Left ventricle myocardium inferior (tissue), 1 donor: ENCODE results near the gene EPHA5. TPM values are rescaled to one million over a fixed set of nuclear protein-coding genes. Genes with fewer than 3 reads are reported as not detected.

Experiments
- DNase-seq: peaks from one replicate; pipeline ENCODE4 v3.0.0-alpha.2; 2020
- H3K27ac ChIP-seq: fragments of 200-600 bp; replicated peaks from 2 replicates; pipeline ENCODE4 v1.8.0; 2021
- H3K27me3 ChIP-seq: fragments of 200-600 bp; 2 replicates; pipeline ENCODE4 v1.8.0; 2021; ENCODE audit warnings: low read depth
- H3K36me3 ChIP-seq: fragments of 200-600 bp; 2 replicates; pipeline ENCODE4 v1.8.0; 2021
- H3K4me1 ChIP-seq: fragments of 200-600 bp; 2 replicates; pipeline ENCODE4 v1.8.0; 2021
- H3K4me3 ChIP-seq: fragments of 200-600 bp; 2 replicates; pipeline ENCODE4 v1.8.0; 2021; ENCODE audit warnings: mild to moderate bottlenecking, moderate library complexity
- H3K9me3 ChIP-seq: fragments of 200-600 bp; replicated peaks from 2 replicates; pipeline ENCODE4 v1.8.0; 2021
- CTCF ChIP-seq: fragments of 200-600 bp; IDR thresholded peaks from 2 replicates; pipeline ENCODE4 v1.8.0; 2021; ENCODE audit warnings: antibody characterized with exemption, mild to moderate bottlenecking, borderline replicate concordance
- intact Hi-C: fragments of 100-400 bp; cut with micrococcal nuclease; formaldehyde crosslinking; loops from one replicate; pipeline ENCODE4 v1.11.0; 2022
- long read RNA-seq: library from polyadenylated mRNA; unstranded; transcript quantifications from one replicate; pipeline ENCODE4 v2.0.0, GENCODE V29; 2021
- total RNA-seq: library from RNA; stranded (reverse); fragmentation: NEBNext Ultra II Directional; extraction: Animal tissue kit (Norgen Biotek cat#: 25700); gene quantifications from one replicate; pipeline ENCODE4 v1.2.1, GENCODE V29; 2021
- donor health status: DM: no; HTN: yes; CAD: no; lungs with severe emphysema.

The EPHA5 gene
- total RNA-seq: not detected
- long read RNA-seq: 0 reads

GRCh38 chr4:65670331-65671031, at the start of gene EPHA5:
TSS of gene EPHA5 (minus strand) at chr4:65670489. CDS start at chr4:65669742, 747 bp downstream.
- no peaks in the 10 kb centered on the region for H3K36me3 ChIP-seq
- H3K4me3 ChIP-seq: peak within 1 kb of the TSS; percentile 61
- H3K27ac ChIP-seq: peak within 1 kb of the TSS; percentile 32
- DNase-seq: peak; percentile 47
- H3K27me3 ChIP-seq: peaks cover 67% of the 10 kb centered on the region
- peaks cover 31% of the 10 kb centered on the region for H3K4me1 ChIP-seq
- H3K9me3 ChIP-seq: no peaks in the 10 kb centered on the region
- intact Hi-C loops: no loop called here
- TF ChIP-seq CTCF: peak; percentile 29

GRCh38 chr4:65719635-65720034, 49.3 kb upstream of the EPHA5 start:
- H3K36me3 ChIP-seq: no peaks in the 10 kb centered on the region
- H3K27ac ChIP-seq: no peak overlapping the region
- TF ChIP-seq CTCF: no peak
- H3K27me3 ChIP-seq: no peaks in the 10 kb centered on the region
- peaks cover 11% of the 10 kb centered on the region for H3K9me3 ChIP-seq
- H3K4me3 ChIP-seq: no peak overlapping the region
- intact Hi-C loops: no loop called here
- no peaks in the 10 kb centered on the region for H3K4me1 ChIP-seq
- DNase-seq: no peak

GRCh38 chr4:65698631-65699030, 28.3 kb upstream of the EPHA5 start:
- Histone ChIP-seq H3K4me3 (no peak overlapping the region), H3K4me1 (no peaks in the 10 kb centered on the region), H3K9me3 (no peaks in the 10 kb centered on the region), H3K27ac (no peak overlapping the region), H3K36me3 (no peaks in the 10 kb centered on the region), H3K27me3 (no peaks in the 10 kb centered on the region)
- intact Hi-C loops: no loop called here
- no peak for DNase-seq
- TF ChIP-seq CTCF: no peak

- H3K4me3 ChIP-seq: no peak overlapping the region
- TF ChIP-seq CTCF: no peak
- H3K27me3 ChIP-seq: no peaks in the 10 kb centered on the region
- no peaks in the 10 kb centered on the region for H3K4me1 ChIP-seq
- DNase-seq: no peak
- H3K27ac ChIP-seq: no peak overlapping the region
- intact Hi-C loops: no loop called here
- H3K9me3 ChIP-seq: no peaks in the 10 kb centered on the region
- H3K36me3 ChIP-seq: no peaks in the 10 kb centered on the region
Measured at GRCh38 chr4:65696436-65696835, 26.1 kb upstream of the EPHA5 start.

- Histone ChIP-seq H3K36me3 (no peaks in the 10 kb centered on the region), H3K9me3 (no peaks in the 10 kb centered on the region), H3K4me1 (peaks cover 31% of the 10 kb centered on the region), H3K27ac (no peak overlapping the region), H3K4me3 (no peak overlapping the region), H3K27me3 (peaks cover 58% of the 10 kb centered on the region)
- intact Hi-C loops: no loop called here
- TF ChIP-seq CTCF: no peak
- DNase-seq: no peak
Measured at GRCh38 chr4:65671372-65671771, 1.1 kb upstream of the EPHA5 start.
